WI38 (cell line): ENCODE data around the gene SPATA2.

Experiments used
- H3K4me3 ChIP-seq: 2 replicates; pipeline ENCODE4 v1.5.1; 2011; ENCODE audit warnings: low read depth, mild to moderate bottlenecking, control low read depth, low read length
- TF ChIP-seq, protein P1 (sequence below): IDR thresholded peaks from 2 replicates; pipeline ENCODE4 v1.5.1; 2012; ENCODE audit warnings: low read depth, mild to moderate bottlenecking, control low read depth, low read length

Gene SPATA2

DNA sequence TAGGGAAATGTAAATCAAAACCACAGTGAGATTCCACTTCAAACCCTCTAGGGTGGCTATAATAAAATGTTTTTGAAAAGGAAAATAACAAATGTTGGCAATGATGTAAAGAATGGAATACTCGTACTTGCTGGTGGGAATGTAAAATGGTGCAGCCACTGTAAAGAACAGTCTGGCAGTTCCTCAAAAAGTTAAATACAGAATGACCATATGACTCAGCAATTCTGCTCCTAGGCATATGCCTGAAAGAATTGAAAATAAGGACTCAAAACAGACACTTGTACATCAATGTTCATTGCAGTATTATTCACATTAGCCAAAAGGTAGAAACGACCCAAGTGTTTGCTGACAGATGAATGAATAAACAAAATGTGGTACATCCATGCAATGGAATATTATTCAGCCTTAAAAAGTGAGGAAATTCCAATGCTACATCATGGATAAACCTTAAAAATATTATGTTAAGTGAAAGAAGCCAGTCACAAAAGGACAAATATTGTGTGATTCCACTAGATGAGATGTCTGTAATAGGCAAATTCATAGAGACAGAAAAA, 10.6 kb upstream of the SPATA2 start:
- TF ChIP-seq, protein P1, sequence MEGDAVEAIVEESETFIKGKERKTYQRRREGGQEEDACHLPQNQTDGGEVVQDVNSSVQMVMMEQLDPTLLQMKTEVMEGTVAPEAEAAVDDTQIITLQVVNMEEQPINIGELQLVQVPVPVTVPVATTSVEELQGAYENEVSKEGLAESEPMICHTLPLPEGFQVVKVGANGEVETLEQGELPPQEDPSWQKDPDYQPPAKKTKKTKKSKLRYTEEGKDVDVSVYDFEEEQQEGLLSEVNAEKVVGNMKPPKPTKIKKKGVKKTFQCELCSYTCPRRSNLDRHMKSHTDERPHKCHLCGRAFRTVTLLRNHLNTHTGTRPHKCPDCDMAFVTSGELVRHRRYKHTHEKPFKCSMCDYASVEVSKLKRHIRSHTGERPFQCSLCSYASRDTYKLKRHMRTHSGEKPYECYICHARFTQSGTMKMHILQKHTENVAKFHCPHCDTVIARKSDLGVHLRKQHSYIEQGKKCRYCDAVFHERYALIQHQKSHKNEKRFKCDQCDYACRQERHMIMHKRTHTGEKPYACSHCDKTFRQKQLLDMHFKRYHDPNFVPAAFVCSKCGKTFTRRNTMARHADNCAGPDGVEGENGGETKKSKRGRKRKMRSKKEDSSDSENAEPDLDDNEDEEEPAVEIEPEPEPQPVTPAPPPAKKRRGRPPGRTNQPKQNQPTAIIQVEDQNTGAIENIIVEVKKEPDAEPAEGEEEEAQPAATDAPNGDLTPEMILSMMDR, result no peak
- no peak overlapping the region for H3K4me3 ChIP-seq

- no peak overlapping the region for H3K4me3 ChIP-seq
- TF ChIP-seq, protein P1, result no peak
These were observed 8.9 kb upstream of the SPATA2 start for GRCh38 chr20:49924247-49924646.

DNA sequence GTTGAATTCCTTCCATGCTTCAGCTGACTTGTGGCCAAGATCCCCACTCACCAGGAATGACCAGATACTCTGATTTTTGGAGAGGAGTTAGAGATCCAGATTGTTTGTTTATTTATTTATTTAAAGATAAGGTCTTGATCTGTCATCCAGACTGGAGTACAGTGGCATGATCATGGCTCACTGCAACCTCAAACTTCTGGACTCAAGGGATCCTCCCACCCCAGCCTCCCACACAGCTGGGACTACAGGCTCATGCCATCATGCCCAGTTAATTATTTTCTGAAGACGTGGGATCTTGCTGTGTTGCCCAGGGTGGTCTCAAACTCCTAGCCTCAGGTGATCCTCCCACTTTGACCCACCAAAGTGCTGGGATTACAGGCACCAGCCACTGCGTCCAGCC, 4.1 kb upstream of the SPATA2 start:
- TF ChIP-seq, protein P1, result no peak
- H3K4me3 ChIP-seq, result no peak overlapping the region

DNA sequence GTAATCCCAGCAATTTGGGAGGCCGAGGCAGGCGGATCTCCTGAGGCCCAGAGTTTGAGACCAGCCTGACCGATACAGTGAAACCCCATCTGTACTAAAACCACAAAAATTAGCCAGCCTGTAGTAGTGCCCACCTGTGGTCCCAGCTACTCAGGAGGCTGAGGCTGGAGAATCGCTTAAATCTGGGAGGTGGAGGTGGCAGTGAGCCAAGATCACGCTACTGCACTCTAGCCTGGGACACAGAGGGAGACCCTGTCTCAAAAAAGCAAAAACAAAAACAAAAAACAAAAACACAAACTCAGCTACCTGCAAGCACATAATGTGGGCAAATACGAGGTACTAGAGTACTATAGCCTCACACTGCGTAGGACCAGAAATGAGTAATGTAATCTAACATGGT, 3.7 kb upstream of the SPATA2 start:
- TF ChIP-seq, protein P1, result no peak
- no peak overlapping the region for H3K4me3 ChIP-seq

DNA sequence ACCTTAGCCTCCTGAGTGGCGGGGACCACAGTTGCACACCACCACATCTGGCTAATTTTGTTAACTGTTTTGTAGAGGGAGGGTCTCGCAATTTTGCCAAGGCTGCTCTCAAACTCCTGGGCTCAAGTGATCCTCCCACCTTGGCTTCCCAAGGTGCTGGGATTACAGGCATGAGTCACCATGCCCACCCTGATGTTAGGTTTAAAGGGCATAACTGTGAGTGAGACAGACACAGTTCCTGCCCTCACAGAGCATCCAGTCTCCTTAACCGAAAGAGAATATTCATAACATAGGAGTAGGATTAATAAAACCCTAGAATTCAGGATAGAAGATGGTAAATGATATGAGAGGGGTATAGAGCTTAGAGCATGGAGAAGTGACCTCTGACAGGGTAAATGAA, 3.1 kb upstream of the SPATA2 start:
- no peak overlapping the region for H3K4me3 ChIP-seq
- TF ChIP-seq, protein P1, result no peak

GRCh38 chr20:49916146-49917002, 1.0 kb upstream of the SPATA2 start:
- TF ChIP-seq, protein P1, result no peak

DNA sequence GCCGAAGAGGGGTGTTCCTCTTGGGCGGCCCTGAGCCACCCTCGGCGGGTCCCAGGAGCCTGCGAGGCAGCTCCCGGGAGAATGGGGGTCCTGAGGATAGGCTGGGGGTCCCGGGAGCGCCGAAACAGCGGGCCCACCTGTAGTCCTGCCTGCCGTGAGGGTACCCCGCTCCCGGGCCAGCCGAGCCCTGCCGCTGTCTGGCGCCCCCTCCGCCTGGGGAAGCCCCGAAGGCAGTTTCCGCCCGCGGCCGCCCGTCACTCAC, 280 bp downstream of the SPATA2 start:
- TF ChIP-seq, protein P1, result no peak

More at GRCh38 chr20:49916146-49917002, 1.0 kb upstream of the SPATA2 start:
- H3K4me3 ChIP-seq, result peak overlapping the region; percentile 92

More for the DNA sequence above, 280 bp downstream of the SPATA2 start:
- H3K4me3 ChIP-seq, result peak overlapping the region; percentile 92
